HepG2 (cell line): ENCODE results near the gene SLC5A5. TPM values are rescaled to one million over a fixed set of nuclear protein-coding genes. Genes with fewer than 3 reads are reported as not detected.

Experiments
- CCDC6 ChIP-seq: sonication (generic); formaldehyde crosslinking; IDR thresholded peaks from 2 replicates; pipeline ENCODE4 v1.8.1; 2022; ENCODE audit warnings: mild to moderate bottlenecking, missing genetic modification reagents, moderate library complexity
- EED ChIP-seq: sonication (generic); formaldehyde crosslinking; IDR thresholded peaks from 2 replicates; pipeline ENCODE4 v1.5.0; 2020; ENCODE audit warnings: mild to moderate bottlenecking, missing genetic modification reagents
- ELF3 ChIP-seq: IDR thresholded peaks from 2 replicates; pipeline ENCODE4 v1.6.1; 2016; ENCODE audit warnings: missing genetic modification reagents, missing compliant biosample characterization
- FOXJ3 ChIP-seq: sonication (generic); formaldehyde crosslinking; IDR thresholded peaks from 2 replicates; pipeline ENCODE4 v1.4.0; 2020; ENCODE audit warnings: missing genetic modification reagents, mild to moderate bottlenecking, borderline replicate concordance
- GPN1 ChIP-seq: sonication (generic); formaldehyde crosslinking; IDR thresholded peaks from 2 replicates; pipeline ENCODE4 v1.5.1; 2020; ENCODE audit warnings: missing genetic modification reagents, borderline replicate concordance
- MAZ ChIP-seq, 2 experiments: sonication (generic) in 1 of 2; formaldehyde crosslinking in 1 of 2; IDR thresholded peaks; 2 replicates each; pipeline versions ENCODE4 v1.5.0 to v1.6.1; 2012 to 2020; ENCODE audit warnings: low read depth in 2 of 2, mild to moderate bottlenecking in 2 of 2, borderline replicate concordance in 1 of 2, improper control_type of control experiment in 1 of 2, low read length in 1 of 2, missing genetic modification reagents in 1 of 2, moderate library complexity in 1 of 2
- REXO4 ChIP-seq: sonication (generic); formaldehyde crosslinking; IDR thresholded peaks from 2 replicates; pipeline ENCODE4 v1.8.0; 2022; ENCODE audit warnings: missing genetic modification reagents, mild to moderate bottlenecking, borderline replicate concordance
- SNAPC2 ChIP-seq: sonication (generic); formaldehyde crosslinking; IDR thresholded peaks from 2 replicates; pipeline ENCODE4 v1.8.1; 2022; ENCODE audit warnings: mild to moderate bottlenecking, missing genetic modification reagents
- SOX6 ChIP-seq, 2 experiments: fragments of 450-650 bp in 1 of 2; sonication (generic) in 1 of 2; formaldehyde crosslinking in 1 of 2; IDR thresholded peaks; 2 replicates each; pipeline versions ENCODE4 v1.4.0 to v1.6.1; 2017 to 2020; ENCODE audit warnings: antibody characterized with exemption in 1 of 2, mild to moderate bottlenecking in 1 of 2, missing genetic modification reagents in 1 of 2
- ZMYM4 ChIP-seq: sonication (generic); formaldehyde crosslinking; IDR thresholded peaks from 2 replicates; pipeline ENCODE4 v1.8.1; 2023; ENCODE audit warnings: mild to moderate bottlenecking, missing genetic modification reagents
- ZNF12 ChIP-seq: sonication (generic); formaldehyde crosslinking; IDR thresholded peaks from 2 replicates; pipeline ENCODE4 v1.5.0; 2020; ENCODE audit warnings: missing genetic modification reagents
- ZNF260 ChIP-seq: sonication (generic); formaldehyde crosslinking; IDR thresholded peaks from 2 replicates; pipeline ENCODE4 v1.4.0; 2020; ENCODE audit warnings: missing genetic modification reagents, low read depth, mild to moderate bottlenecking, borderline replicate concordance
- ZNF282 ChIP-seq: fragments of 450-650 bp; IDR thresholded peaks from 2 replicates; pipeline ENCODE4 v1.6.1; 2018; ENCODE audit not compliant: partially characterized antibody
- ZNF34 ChIP-seq: sonication (generic); formaldehyde crosslinking; IDR thresholded peaks from 2 replicates; pipeline ENCODE4 v1.4.0; 2020; ENCODE audit warnings: mild to moderate bottlenecking, missing genetic modification reagents, borderline replicate concordance
- ZNF354B ChIP-seq: sonication (generic); formaldehyde crosslinking; IDR thresholded peaks from 2 replicates; pipeline ENCODE4 v1.8.0; 2022; ENCODE audit warnings: mild to moderate bottlenecking, missing genetic modification reagents
- ZNF550 ChIP-seq: sonication (generic); formaldehyde crosslinking; IDR thresholded peaks from 2 replicates; pipeline ENCODE4 v1.4.0; 2020; ENCODE audit warnings: mild to moderate bottlenecking, missing genetic modification reagents, borderline replicate concordance
- ZNF747 ChIP-seq: sonication (generic); formaldehyde crosslinking; IDR thresholded peaks from 2 replicates; pipeline ENCODE4 v1.8.1; 2023; ENCODE audit warnings: missing genetic modification reagents, mild to moderate bottlenecking, borderline replicate concordance
- ZNF777 ChIP-seq: sonication (generic); formaldehyde crosslinking; IDR thresholded peaks from 2 replicates; pipeline ENCODE4 v1.4.0; 2020; ENCODE audit warnings: missing genetic modification reagents
- polyA plus RNA-seq, 8 experiments: library from polyadenylated mRNA; depleted of rRNA in 3 of 8; stranded (reverse) in 7 of 8; unstranded in 1 of 8; fragments of >200 nt; fragmentation: Illumina TruSeq in 4 of 8; extraction: Trizol in 4 of 8; gene quantifications; 2 replicates each; pipeline versions ENCODE4 v1.2.1 to v1.2.3, GENCODE V29; 2011 to 2016; ENCODE audit warnings: low read depth in 4 of 8, missing spikeins in 1 of 8, mixed read lengths in 1 of 8; ENCODE audit not compliant: insufficient read depth in 1 of 8
- total RNA-seq, 5 experiments: library from RNA; depleted of rRNA; stranded (reverse); fragments of >200 nt; fragmentation: Illumina TruSeq; extraction: Trizol; gene quantifications; 2 replicates each; pipeline ENCODE4 v1.2.3, GENCODE V29; 2016; ENCODE audit warnings: low read depth in 1 of 5
- TF ChIP-seq, protein P1 (sequence below): IDR thresholded peaks from 2 replicates; pipeline ENCODE4 v1.6.1; 2016; ENCODE audit warnings: missing compliant biosample characterization, missing genetic modification reagents, borderline replicate concordance
- TF ChIP-seq, protein P2 (sequence below): sonication (generic); formaldehyde crosslinking; IDR thresholded peaks from 2 replicates; pipeline ENCODE4 v1.5.1; 2020; ENCODE audit warnings: mild to moderate bottlenecking, missing genetic modification reagents, borderline replicate concordance
- TF ChIP-seq, protein P3 (sequence below): sonication (generic); formaldehyde crosslinking; IDR thresholded peaks from 2 replicates; pipeline ENCODE4 v1.5.0; 2020; ENCODE audit warnings: mild to moderate bottlenecking, missing genetic modification reagents
- TF ChIP-seq, protein P4 (sequence below), 2 experiments: fragments of 450-650 bp in 1 of 2; sonication (generic) in 1 of 2; formaldehyde crosslinking; IDR thresholded peaks; 2 replicates each; pipeline versions ENCODE4 v1.5.0 to v1.8.0; 2020 to 2022; ENCODE audit warnings: mild to moderate bottlenecking in 1 of 2, missing genetic modification reagents in 1 of 2

Gene SLC5A5
- total and polyA plus RNA-seq, 2 of the 13 experiments (the other 11 are each of a cell fraction or from before 2014, with no cell fraction given) = not detected

DNA sequence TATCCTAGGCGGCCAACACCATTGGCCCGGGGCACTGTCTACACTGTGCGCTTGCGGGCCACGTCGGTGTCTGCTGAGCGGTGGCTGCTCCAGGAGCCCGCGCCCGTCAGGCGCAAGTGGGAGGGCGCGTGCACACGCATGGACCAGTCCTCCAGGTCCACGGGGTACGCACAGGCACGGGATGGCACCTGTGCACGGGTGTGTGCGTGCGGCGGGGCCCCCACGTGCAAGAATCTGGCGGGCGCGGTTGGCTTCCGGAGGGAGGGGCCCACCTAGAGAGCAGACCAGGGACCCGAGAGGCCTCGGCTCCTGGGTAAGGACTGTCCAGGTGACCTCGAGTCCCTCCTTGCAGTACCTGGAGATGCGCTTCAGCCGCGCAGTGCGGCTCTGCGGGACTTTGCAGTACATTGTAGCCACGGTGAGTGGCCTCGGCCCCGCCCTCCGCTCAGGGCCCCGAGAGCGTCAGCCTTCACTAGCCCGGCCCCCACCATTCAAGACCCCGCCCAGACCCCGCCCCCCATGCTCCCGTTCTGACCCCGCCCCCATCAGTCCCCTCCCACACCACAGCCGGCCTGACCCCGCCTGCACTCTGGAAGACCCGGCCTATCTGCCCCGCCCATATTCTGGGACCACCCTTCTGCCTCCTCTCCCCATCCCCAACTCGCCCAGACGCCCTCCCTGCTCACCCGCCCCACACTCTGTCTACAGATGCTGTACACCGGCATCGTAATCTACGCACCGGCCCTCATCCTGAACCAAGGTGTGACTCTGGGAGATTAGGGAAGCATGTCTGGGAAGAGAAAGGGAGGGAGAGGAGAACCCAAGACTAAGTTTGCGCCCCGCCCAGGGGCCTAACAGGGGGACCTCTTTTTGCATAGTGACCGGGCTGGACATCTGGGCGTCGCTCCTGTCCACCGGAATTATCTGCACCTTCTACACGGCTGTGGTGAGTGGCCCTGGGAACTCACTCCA lies 2.3 kb downstream of the SLC5A5 start (continued):
- TF ChIP-seq, protein P1, sequence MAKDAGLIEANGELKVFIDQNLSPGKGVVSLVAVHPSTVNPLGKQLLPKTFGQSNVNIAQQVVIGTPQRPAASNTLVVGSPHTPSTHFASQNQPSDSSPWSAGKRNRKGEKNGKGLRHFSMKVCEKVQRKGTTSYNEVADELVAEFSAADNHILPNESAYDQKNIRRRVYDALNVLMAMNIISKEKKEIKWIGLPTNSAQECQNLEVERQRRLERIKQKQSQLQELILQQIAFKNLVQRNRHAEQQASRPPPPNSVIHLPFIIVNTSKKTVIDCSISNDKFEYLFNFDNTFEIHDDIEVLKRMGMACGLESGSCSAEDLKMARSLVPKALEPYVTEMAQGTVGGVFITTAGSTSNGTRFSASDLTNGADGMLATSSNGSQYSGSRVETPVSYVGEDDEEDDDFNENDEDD (CRISPR knock-in tag) = peak; percentile 41; the same call in 1 of the 2 replicates
- TF ChIP-seq ZNF34 (CRISPR knock-in tag) = no peak
- TF ChIP-seq ELF3 (CRISPR knock-in tag) = no peak
- TF ChIP-seq SNAPC2 (CRISPR knock-in tag) = no peak
- TF ChIP-seq ZMYM4 = no peak
- no peak for TF ChIP-seq ZNF747 (CRISPR knock-in tag)
- TF ChIP-seq, protein P2, sequence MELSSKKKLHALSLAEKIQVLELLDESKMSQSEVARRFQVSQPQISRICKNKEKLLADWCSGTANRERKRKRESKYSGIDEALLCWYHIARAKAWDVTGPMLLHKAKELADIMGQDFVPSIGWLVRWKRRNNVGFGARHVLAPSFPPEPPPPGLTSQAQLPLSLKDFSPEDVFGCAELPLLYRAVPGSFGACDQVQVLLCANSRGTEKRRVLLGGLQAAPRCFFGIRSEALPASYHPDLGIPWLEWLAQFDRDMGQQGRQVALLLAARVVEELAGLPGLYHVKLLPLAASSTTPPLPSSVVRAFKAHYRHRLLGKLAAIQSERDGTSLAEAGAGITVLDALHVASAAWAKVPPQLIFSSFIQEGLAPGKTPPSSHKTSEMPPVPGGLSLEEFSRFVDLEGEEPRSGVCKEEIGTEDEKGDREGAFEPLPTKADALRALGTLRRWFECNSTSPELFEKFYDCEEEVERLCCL = no peak
- TF ChIP-seq ZNF550 (CRISPR knock-in tag) = no peak
- TF ChIP-seq ZNF282 = no peak
- TF ChIP-seq ZNF777 (CRISPR knock-in tag) = no peak
- no peak for TF ChIP-seq MAZ (IDR thresholded peaks at IDR 0.05; ENCODE audit: borderline replicate concordance, low read depth, low read length)
- 0 out of 2 replicates have a peak, but pooled peaks have one; percentile 22 for TF ChIP-seq MAZ (CRISPR knock-in tag; IDR thresholded peaks at IDR 0.05; ENCODE audit: low read depth)
- 0 out of 2 replicates have a peak, but pooled peaks have one; percentile 32 for TF ChIP-seq EED (CRISPR knock-in tag)
- no peak for TF ChIP-seq ZNF12
- TF ChIP-seq GPN1 (CRISPR knock-in tag) = no peak
- TF ChIP-seq CCDC6 (CRISPR knock-in tag) = no peak
- no peak for TF ChIP-seq ZNF354B (CRISPR knock-in tag)
- TF ChIP-seq, protein P3, sequence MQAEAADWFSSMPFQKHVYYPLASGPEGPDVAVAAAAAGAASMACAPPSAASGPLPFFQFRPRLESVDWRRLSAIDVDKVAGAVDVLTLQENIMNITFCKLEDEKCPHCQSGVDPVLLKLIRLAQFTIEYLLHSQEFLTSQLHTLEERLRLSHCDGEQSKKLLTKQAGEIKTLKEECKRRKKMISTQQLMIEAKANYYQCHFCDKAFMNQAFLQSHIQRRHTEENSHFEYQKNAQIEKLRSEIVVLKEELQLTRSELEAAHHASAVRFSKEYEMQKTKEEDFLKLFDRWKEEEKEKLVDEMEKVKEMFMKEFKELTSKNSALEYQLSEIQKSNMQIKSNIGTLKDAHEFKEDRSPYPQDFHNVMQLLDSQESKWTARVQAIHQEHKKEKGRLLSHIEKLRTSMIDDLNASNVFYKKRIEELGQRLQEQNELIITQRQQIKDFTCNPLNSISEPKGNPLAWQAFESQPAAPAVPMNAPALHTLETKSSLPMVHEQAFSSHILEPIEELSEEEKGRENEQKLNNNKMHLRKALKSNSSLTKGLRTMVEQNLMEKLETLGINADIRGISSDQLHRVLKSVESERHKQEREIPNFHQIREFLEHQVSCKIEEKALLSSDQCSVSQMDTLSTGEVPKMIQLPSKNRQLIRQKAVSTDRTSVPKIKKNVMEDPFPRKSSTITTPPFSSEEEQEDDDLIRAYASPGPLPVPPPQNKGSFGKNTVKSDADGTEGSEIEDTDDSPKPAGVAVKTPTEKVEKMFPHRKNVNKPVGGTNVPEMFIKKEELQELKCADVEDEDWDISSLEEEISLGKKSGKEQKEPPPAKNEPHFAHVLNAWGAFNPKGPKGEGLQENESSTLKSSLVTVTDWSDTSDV (CRISPR knock-in tag) = no peak
- TF ChIP-seq, protein P4, sequence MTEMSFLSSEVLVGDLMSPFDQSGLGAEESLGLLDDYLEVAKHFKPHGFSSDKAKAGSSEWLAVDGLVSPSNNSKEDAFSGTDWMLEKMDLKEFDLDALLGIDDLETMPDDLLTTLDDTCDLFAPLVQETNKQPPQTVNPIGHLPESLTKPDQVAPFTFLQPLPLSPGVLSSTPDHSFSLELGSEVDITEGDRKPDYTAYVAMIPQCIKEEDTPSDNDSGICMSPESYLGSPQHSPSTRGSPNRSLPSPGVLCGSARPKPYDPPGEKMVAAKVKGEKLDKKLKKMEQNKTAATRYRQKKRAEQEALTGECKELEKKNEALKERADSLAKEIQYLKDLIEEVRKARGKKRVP (CRISPR knock-in tag; IDR thresholded peaks at IDR 0.05) = no peak
- TF ChIP-seq FOXJ3 (CRISPR knock-in tag) = no peak
- TF ChIP-seq SOX6 (IDR thresholded peaks at IDR 0.05) = no peak
- no peak for TF ChIP-seq SOX6 (CRISPR knock-in tag; IDR thresholded peaks at IDR 0.05)
- TF ChIP-seq REXO4 (CRISPR knock-in tag) = no peak
- no peak for TF ChIP-seq ZNF260
